ENCODE measurements around the gene ANKS1B.

GRCh38 chr12:99271071-99271470 lies 713.7 kb downstream of the ANKS1B start:
- TF ChIP-seq CTCF (IDR thresholded peaks at IDR 0.05): no peak
- no peak for TF ChIP-seq EP300 (IDR thresholded peaks at IDR 0.05)
- no peak for TF ChIP-seq POLR2A (IDR thresholded peaks at IDR 0.05)
- no peak for TF ChIP-seq POLR2AphosphoS5 (IDR thresholded peaks at IDR 0.05)

Measured in suprapubic skin (tissue), 4 donors.